Germinal center (tissue), 1 donor: ENCODE data around the gene STEAP3.

Experiments
- DNase-seq: peaks from one replicate; pipeline ENCODE4 v3.0.0; 2012; ENCODE audit warnings: mixed read lengths, low spot score

Gene STEAP3

GRCh38 chr2:119295688-119296375 lies 72.2 kb downstream of the STEAP3 start:
- DNase-seq: no peak

- DNase-seq: no peak
These were observed 77.8 kb downstream of the STEAP3 start for GRCh38 chr2:119301413-119301812.

- no peak for DNase-seq
These were observed 81.2 kb downstream of the STEAP3 start for GRCh38 chr2:119304847-119305246.

- DNase-seq: no peak
These were observed 82.0 kb downstream of the STEAP3 start for GRCh38 chr2:119305497-119306195.

- DNase-seq: no peak
These were observed 82.6 kb downstream of the STEAP3 start for GRCh38 chr2:119306196-119306590.

- no peak for DNase-seq
These were observed 83.9 kb downstream of the STEAP3 start for GRCh38 chr2:119307419-119308140.

GRCh38 chr2:119308793-119309330 lies 85.2 kb downstream of the STEAP3 start:
- no peak for DNase-seq

- DNase-seq: no peak
These were observed 87.7 kb downstream of the STEAP3 start for GRCh38 chr2:119311371-119311770.

- peak; percentile 7 for DNase-seq
These were observed 88.2 kb downstream of the STEAP3 start for GRCh38 chr2:119311831-119312230.
